IPS-15b (cell line): ENCODE results near the gene VAT1.
A peak's percentile ranks its signal among the peaks of the same experiment; 100 is the strongest.
"Not testable (repeated sequence)": the region's sequence is repeated elsewhere in the genome, so short reads cannot be mapped to it uniquely, and the experiment has no call there.

Experiments used
- H3K27me3 ChIP-seq: one replicate; pipeline ENCODE4 v1.6.1; 2013; ENCODE audit warnings: low read length; ENCODE audit not compliant: control insufficient read depth, insufficient read depth
- H3K36me3 ChIP-seq: one replicate; pipeline ENCODE4 v1.6.1; 2013; ENCODE audit warnings: low read length; ENCODE audit not compliant: control insufficient read depth, insufficient read depth
- H3K4me1 ChIP-seq: one replicate; pipeline ENCODE4 v1.6.1; 2013; ENCODE audit warnings: mild to moderate bottlenecking, low read length; ENCODE audit not compliant: control insufficient read depth, insufficient read depth
- H3K4me3 ChIP-seq: one replicate; pipeline ENCODE4 v1.5.1; 2013; ENCODE audit warnings: low read depth, low read length
- H3K9ac ChIP-seq: one replicate; pipeline ENCODE4 v1.6.1; 2013; ENCODE audit warnings: low read depth, mild to moderate bottlenecking, low read length
- H3K9me3 ChIP-seq: one replicate; pipeline ENCODE4 v1.6.1; 2013; ENCODE audit warnings: mild to moderate bottlenecking, low read length; ENCODE audit not compliant: control insufficient read depth, insufficient read depth

Gene VAT1

GRCh38 chr17:42997984-42998938 is 23.9 kb downstream of the VAT1 start, which contains the start of gene RPL27:
TSS of gene RPL27 (plus strand) at chr17:42998419. CDS start at chr17:42998751, 332 bp downstream.
- Histone ChIP-seq H3K27me3 (no peaks in the 10 kb centered on the region), H3K9ac (peak within 1 kb of the TSS; percentile 100), H3K4me3 (peak within 1 kb of the TSS; percentile 97), H3K9me3 (no peaks in the 10 kb centered on the region), H3K36me3 (peaks cover 38% of the 10 kb centered on the region), H3K4me1 (peaks cover 10% of the 10 kb centered on the region)

- H3K9me3 ChIP-seq: no peaks in the 10 kb centered on the region
- H3K4me3 ChIP-seq: peak overlapping the region; percentile 97
- H3K36me3 ChIP-seq: peaks cover 35% of the 10 kb centered on the region
- H3K9ac ChIP-seq: peak overlapping the region; percentile 27
- peaks cover 10% of the 10 kb centered on the region for H3K4me1 ChIP-seq
- H3K27me3 ChIP-seq: no peaks in the 10 kb centered on the region
Observed at GRCh38 chr17:42997390-42997983, 24.7 kb downstream of the VAT1 start.

DNA sequence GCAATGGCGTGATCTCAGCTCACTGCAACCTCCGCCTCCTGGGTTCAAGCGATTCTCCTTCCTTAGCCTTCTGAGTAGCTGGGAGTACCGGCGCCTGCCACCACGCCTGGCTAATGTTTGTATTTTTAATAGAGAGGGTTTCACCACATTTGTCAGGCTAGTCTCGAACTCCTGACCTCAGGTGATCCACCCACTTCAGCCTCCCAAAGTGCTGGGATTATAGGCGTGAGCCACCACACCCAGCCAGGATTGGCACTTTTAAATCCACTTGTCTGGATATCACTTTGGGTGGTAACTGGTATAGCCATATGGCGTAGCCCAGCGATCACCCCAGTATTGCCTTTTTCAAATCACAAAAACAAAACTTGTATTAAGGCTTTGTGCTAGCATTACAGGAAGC is 28.3 kb downstream of the VAT1 start:
- H3K36me3 ChIP-seq: peaks cover 28% of the 10 kb centered on the region
- not testable (repeated sequence) for H3K4me1 ChIP-seq, H3K9ac ChIP-seq, H3K4me3 ChIP-seq, H3K9me3 ChIP-seq, H3K27me3 ChIP-seq

DNA sequence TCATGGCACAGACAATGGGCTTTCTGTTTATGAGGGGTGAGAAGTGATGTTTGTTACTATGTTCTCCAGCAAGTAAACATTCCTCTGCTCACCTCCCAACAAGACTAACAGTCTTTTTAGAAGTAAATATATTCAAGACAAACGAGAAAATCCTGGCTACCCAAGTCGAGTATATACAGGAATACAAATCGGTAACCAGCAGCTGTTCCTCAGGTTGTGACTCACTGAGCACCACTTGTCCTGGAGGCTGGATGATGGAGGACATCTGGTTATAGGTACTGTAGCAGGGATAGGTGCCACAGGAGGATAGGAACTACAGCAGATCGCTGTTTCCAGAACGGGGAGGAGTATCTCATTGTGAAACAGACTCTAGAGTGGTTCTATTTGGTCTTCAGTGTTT is 29.3 kb downstream of the VAT1 start:
- Histone ChIP-seq H3K27me3 (no peaks in the 10 kb centered on the region), H3K4me3 (no peak overlapping the region), H3K4me1 (peaks cover 6% of the 10 kb centered on the region), H3K9me3 (no peaks in the 10 kb centered on the region), H3K9ac (no peak overlapping the region), H3K36me3 (peaks cover 30% of the 10 kb centered on the region)

DNA sequence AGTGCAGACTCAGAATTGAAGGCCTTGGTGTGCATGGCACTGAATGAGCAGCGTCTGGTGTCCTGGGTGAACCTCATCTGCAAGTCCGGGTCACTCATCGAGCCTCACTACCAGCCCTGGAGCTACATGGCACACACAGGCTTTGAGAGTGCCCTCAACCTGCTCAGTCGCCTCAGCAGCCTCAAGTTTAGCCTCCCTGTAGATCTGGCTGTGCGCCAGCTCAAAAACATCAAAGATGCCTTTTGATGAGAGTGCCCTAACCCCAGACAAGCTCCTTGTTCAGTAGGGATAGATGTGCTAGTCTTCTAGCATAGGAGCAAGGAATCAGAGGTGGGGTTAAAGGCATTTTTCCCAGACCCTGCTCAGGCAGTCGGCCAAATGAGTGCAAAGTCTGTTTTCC is 30.7 kb downstream of the VAT1 start:
- H3K27me3 ChIP-seq: no peaks in the 10 kb centered on the region
- peaks cover 30% of the 10 kb centered on the region for H3K36me3 ChIP-seq
- no peak overlapping the region for H3K9ac ChIP-seq
- no peaks in the 10 kb centered on the region for H3K4me1 ChIP-seq
- no peak overlapping the region for H3K4me3 ChIP-seq
- no peaks in the 10 kb centered on the region for H3K9me3 ChIP-seq

- Histone ChIP-seq H3K9me3 (no peaks in the 10 kb centered on the region), H3K36me3 (peaks cover 30% of the 10 kb centered on the region), H3K9ac (no peak overlapping the region), H3K4me1 (no peaks in the 10 kb centered on the region), H3K4me3 (no peak overlapping the region), H3K27me3 (no peaks in the 10 kb centered on the region)
Observed at GRCh38 chr17:42989726-42990652, 32.2 kb downstream of the VAT1 start.

DNA sequence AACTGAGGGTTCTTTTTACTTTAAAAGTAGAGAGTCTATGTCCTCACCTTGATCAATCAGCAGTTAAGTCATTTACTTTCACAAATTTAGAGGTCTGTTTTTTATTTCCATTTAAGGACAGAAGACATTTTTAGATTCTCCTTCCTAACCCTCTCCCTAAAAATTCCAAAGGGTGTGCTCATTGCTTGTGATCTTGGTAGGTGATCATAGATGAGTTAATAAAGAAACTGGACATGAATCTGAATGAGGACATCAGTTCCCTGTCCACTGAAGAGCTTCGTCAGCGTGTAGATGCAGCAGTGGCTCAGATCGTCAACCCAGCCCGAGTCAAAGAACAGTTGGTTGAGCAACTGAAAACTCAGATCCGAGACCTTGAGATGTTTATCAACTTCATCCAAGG is 33.0 kb downstream of the VAT1 start:
- no peaks in the 10 kb centered on the region for H3K27me3 ChIP-seq
- H3K4me3 ChIP-seq: no peak overlapping the region
- H3K9ac ChIP-seq: no peak overlapping the region
- no peaks in the 10 kb centered on the region for H3K4me1 ChIP-seq
- H3K9me3 ChIP-seq: no peaks in the 10 kb centered on the region
- peaks cover 30% of the 10 kb centered on the region for H3K36me3 ChIP-seq

GRCh38 chr17:42985225-42985624 is 37.0 kb downstream of the VAT1 start:
- H3K4me3 ChIP-seq: no peak overlapping the region
- H3K9ac ChIP-seq: no peak overlapping the region
- H3K27me3 ChIP-seq: no peaks in the 10 kb centered on the region
- H3K9me3 ChIP-seq: no peaks in the 10 kb centered on the region
- H3K4me1 ChIP-seq: no peaks in the 10 kb centered on the region
- H3K36me3 ChIP-seq: peaks cover 13% of the 10 kb centered on the region

DNA sequence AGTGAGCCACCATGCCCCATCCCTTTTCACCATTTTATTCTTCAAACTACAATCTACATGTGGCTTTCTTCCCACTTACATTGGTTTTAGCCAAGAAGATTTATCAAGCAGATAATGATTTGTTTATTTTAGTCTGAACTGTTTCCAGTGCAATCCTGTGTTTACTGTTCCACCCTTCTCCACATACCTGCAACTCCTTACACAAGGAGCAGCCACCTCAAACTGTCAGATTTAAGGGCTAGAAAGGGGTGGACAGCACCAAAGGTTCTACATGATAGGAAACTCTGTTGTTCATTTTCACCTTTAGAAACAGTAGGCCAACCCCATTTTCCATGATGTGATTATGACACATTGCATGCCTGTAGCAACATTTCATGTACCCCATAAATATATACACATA is 39.9 kb downstream of the VAT1 start:
- Histone ChIP-seq H3K27me3 (no peaks in the 10 kb centered on the region), H3K9ac (no peak overlapping the region), H3K9me3 (no peaks in the 10 kb centered on the region), H3K4me1 (no peaks in the 10 kb centered on the region), H3K36me3 (no peaks in the 10 kb centered on the region), H3K4me3 (no peak overlapping the region)

DNA sequence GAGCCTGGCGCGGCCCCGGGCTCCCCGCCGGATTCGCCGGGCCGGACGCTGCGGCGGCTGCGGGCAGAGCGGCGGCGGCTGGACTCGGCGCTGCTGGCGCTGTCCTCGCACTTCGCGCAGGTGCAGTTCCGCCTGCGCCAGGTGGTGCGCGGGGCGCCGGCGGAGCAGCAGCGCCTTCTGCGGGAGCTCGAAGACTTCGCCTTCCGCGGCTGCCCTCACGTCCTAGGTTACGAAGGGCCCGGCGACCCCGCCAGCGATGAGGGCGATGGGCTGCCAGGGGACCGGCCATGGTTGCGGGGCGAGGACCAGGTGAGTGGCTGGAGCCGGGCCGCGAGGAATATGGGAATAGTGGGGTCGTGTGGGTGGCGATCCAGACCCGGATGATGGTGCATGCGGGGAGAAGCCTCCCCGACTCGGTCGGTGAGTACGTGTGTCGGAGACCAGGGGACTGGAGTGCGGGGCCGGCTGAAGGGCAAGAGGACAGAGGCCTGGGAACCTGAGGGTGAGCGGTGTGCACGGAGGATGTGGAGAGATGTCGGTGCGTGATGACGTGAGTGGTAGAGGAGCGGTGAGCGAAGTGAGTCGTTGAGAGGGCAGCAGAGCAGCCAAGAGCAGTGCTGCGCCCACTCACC is 41.3 kb downstream of the VAT1 start:
- H3K4me1 ChIP-seq: no peaks in the 10 kb centered on the region
- H3K9me3 ChIP-seq: no peaks in the 10 kb centered on the region
- H3K9ac ChIP-seq: peak overlapping the region; percentile 70
- H3K4me3 ChIP-seq: peak overlapping the region; percentile 94
- H3K36me3 ChIP-seq: no peaks in the 10 kb centered on the region
- no peaks in the 10 kb centered on the region for H3K27me3 ChIP-seq

DNA sequence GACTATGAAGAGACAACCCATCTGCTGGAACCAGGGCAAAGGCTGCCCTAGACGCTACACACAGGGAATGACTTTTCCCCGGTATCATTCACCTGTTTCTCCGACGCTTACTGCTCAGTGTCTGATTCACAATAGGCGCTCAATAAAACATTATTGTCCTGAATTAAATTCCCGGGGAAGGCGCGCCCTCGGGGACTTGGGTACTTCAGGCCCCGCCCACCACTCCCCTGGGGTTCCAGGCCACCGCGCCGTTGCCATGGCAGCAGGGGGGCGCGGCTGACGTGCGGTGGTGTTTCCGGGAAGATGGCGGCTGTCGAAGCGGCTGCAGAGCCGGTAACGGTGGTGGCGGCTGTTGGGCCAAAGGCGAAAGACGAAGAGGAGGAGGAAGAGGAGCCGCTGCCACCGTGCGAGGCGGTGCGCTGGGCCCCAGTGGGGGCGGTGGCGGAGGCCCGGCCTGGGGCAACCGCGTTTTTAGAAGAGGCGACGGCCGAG is 41.9 kb downstream of the VAT1 start, which contains the start of gene RUNDC1:
TSS of gene RUNDC1 (plus strand) at position 292 of the 492 bp plus-strand sequence. CDS start at position 304, 12 bp downstream.
- no peaks in the 10 kb centered on the region for H3K4me1 ChIP-seq
- no peaks in the 10 kb centered on the region for H3K36me3 ChIP-seq
- H3K9me3 ChIP-seq: no peaks in the 10 kb centered on the region
- H3K9ac ChIP-seq: peak within 1 kb of the TSS; percentile 70
- peak within 1 kb of the TSS; percentile 94 for H3K4me3 ChIP-seq
- H3K27me3 ChIP-seq: no peaks in the 10 kb centered on the region
